ENCODE results near the gene SAP30BP. TPM values are rescaled to one million over a fixed set of nuclear protein-coding genes. Genes with fewer than 3 reads are reported as not detected.

Gene SAP30BP
- polyA plus RNA-seq, 1 donor (not counting 4 experiments of a cell fraction or from before 2014, with no cell fraction given): 99.0 TPM

DNA sequence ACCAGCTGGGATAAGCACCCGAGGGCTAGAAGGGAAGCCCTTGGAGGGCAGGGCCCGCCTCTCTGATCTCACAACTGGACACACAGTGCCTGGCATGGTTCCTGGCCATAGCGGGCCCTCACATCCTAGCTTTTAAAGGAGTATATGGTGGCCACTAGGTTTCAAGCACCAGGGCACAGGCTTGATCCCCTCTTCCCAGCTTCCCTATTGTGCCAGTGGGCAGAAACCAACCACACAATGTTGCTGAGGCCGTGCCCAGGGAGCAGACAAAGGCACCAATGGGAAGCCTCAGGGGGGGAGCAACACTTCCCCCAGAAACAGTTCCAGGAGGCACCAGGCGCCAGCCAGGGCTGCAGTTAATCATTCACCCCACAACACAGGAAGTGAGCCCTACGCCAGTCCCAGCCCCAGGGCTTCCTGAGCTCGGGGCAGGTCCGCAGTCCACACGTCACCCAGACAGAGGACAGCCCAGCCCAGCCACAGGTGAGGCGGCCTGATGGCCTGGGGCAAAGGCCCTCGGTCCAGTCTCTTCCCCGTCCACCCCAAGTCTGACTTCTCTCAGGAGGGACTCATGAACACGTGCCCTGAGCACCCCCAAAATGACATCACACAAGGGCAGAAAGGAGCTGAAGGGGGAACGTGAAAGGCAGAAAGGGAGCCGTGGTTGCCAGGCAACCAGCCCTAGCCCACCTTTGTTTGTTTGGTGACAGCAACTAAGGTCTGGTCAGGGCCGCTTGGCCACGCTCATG lies 21.1 kb upstream of the SAP30BP start:
- Histone ChIP-seq H3K27ac (ENCODE audit: control insufficient read depth, insufficient read depth, low read length) (peak overlapping the region; percentile 99), H3K79me2 (ENCODE audit: control insufficient read depth, insufficient read depth, low read length) (no peaks in the 10 kb centered on the region), H3K9me3 (ENCODE audit: control insufficient read depth, low read depth, low read length) (no peaks in the 10 kb centered on the region), H3K36me3 (ENCODE audit: control insufficient read depth in 2 of 2, extremely low read depth in 1 of 2, insufficient read depth in 2 of 2, low read length in 2 of 2) (peaks cover 10 to 26% of the 10 kb centered on the region in 2 experiments), H4K20me1 (ENCODE audit: control insufficient read depth, extremely low read depth, insufficient read depth, low read length) (no peaks in the 10 kb centered on the region), H3K4me2 (ENCODE audit: control insufficient read depth, extremely low read depth, insufficient read depth, low read depth, low read length) (peak overlapping the region; percentile 82), H3K4me1 (ENCODE audit: control insufficient read depth, extremely low read depth, insufficient read depth, low read length) (peaks cover 44% of the 10 kb centered on the region), H3K9me1 (ENCODE audit: control insufficient read depth, extremely low read depth, insufficient read depth, low read length) (peaks cover 2% of the 10 kb centered on the region), H3K4me3 (ENCODE audit: control insufficient read depth in 2 of 3, extremely low read depth in 1 of 3, insufficient read depth in 2 of 3, low read depth in 1 of 3, low read length in 3 of 3) (peak overlapping the region in 2 of 3 experiments; percentile 13 to 25), H3K27me3 (ENCODE audit: control insufficient read depth, extremely low read depth, insufficient read depth, low read length) (no peaks in the 10 kb centered on the region), H3K9ac (ENCODE audit: control insufficient read depth, extremely low read depth, insufficient read depth, low read length) (peak overlapping the region; percentile 85), H2AFZ (ENCODE audit: control insufficient read depth, low read length) (no peak overlapping the region)
- DNase-seq (ENCODE audit: low read depth, low spot score): no peak
- TF ChIP-seq EZH2 (IDR thresholded peaks at IDR 0.05; ENCODE audit: low read length) (no peak), CTCF (optimal IDR thresholded peaks at IDR 0.05 in 1 of 3, IDR thresholded peaks at IDR 0.05 in 1 of 3, conservative IDR thresholded peaks at IDR 0.05 in 1 of 3; ENCODE audit: extremely low read depth in 1 of 3, insufficient read depth in 2 of 3, low read length in 3 of 3) (no peak)
- dilution Hi-C loops (cut with MboI; ENCODE audit: extremely low pct_ligation_motif_present, low sequenced_read_pairs): no loop called here
- no peak for FAIRE-seq

- peaks cover 44% of the 10 kb centered on the region for H3K4me1 ChIP-seq (ENCODE audit: control insufficient read depth, extremely low read depth, insufficient read depth, low read length)
- peaks cover 10 to 26% of the 10 kb centered on the region in 2 experiments for H3K36me3 ChIP-seq (ENCODE audit: control insufficient read depth in 2 of 2, extremely low read depth in 1 of 2, insufficient read depth in 2 of 2, low read length in 2 of 2)
- no peaks in the 10 kb centered on the region for H3K9me3 ChIP-seq (ENCODE audit: control insufficient read depth, low read depth, low read length)
- no peak overlapping the region for H3K4me2 ChIP-seq (ENCODE audit: control insufficient read depth, extremely low read depth, insufficient read depth, low read depth, low read length)
- peak overlapping the region; percentile 85 for H3K9ac ChIP-seq (ENCODE audit: control insufficient read depth, extremely low read depth, insufficient read depth, low read length)
- H3K9me1 ChIP-seq (ENCODE audit: control insufficient read depth, extremely low read depth, insufficient read depth, low read length): peaks cover 2% of the 10 kb centered on the region
- DNase-seq (ENCODE audit: low read depth, low spot score) (no peak), FAIRE-seq (no peak)
- no peaks in the 10 kb centered on the region for H4K20me1 ChIP-seq (ENCODE audit: control insufficient read depth, extremely low read depth, insufficient read depth, low read length)
- H3K27ac ChIP-seq (ENCODE audit: control insufficient read depth, insufficient read depth, low read length): peak overlapping the region; percentile 99
- no peaks in the 10 kb centered on the region for H3K79me2 ChIP-seq (ENCODE audit: control insufficient read depth, insufficient read depth, low read length)
- no peak overlapping the region for H3K4me3 ChIP-seq (ENCODE audit: control insufficient read depth in 2 of 3, extremely low read depth in 1 of 3, insufficient read depth in 2 of 3, low read depth in 1 of 3, low read length in 3 of 3)
- TF ChIP-seq CTCF (optimal IDR thresholded peaks at IDR 0.05 in 1 of 3, IDR thresholded peaks at IDR 0.05 in 1 of 3, conservative IDR thresholded peaks at IDR 0.05 in 1 of 3; ENCODE audit: extremely low read depth in 1 of 3, insufficient read depth in 2 of 3, low read length in 3 of 3) (no peak), EZH2 (IDR thresholded peaks at IDR 0.05; ENCODE audit: low read length) (no peak)
- dilution Hi-C loops (cut with MboI; ENCODE audit: extremely low pct_ligation_motif_present, low sequenced_read_pairs): no loop called here
- no peaks in the 10 kb centered on the region for H3K27me3 ChIP-seq (ENCODE audit: control insufficient read depth, extremely low read depth, insufficient read depth, low read length)
- H2AFZ ChIP-seq (ENCODE audit: control insufficient read depth, low read length): no peak overlapping the region
Measured at GRCh38 chr17:75646638-75646992, 20.5 kb upstream of the SAP30BP start.

All from keratinocyte (primary cell).